B cell (primary cell): ENCODE results near the gene APIP. TPM values are rescaled to one million over a fixed set of nuclear protein-coding genes. Genes with fewer than 3 reads are reported as not detected.

Experiments
- ATAC-seq: fragments of 200-7000 bp; cut with Tn5 transposase; one replicate; pipeline ENCODE4 v1.10.0; 2021; ENCODE audit warnings: low read depth, mild to moderate bottlenecking, moderate number of reproducible peaks, moderate library complexity
- CTCF ChIA-PET: fragments of 350-600 bp; sonication (Branson Sonifier 250); formaldehyde crosslinking; loops from one replicate; lab custom pipeline; 2021; ENCODE audit warnings: antibody characterized with exemption, inconsistent platforms; lab: Charles Lee
- POLR2A ChIA-PET: fragments of 350-600 bp; sonication (Branson Sonifier 250); formaldehyde crosslinking; loops from one replicate; lab custom pipeline; 2021; ENCODE audit warnings: antibody characterized with exemption; lab: Charles Lee
- DNase-seq: peaks from one replicate; pipeline ENCODE4 v3.0.0; 2013
- H2AFZ ChIP-seq: 2 replicates; pipeline ENCODE4 v1.6.1; 2012; ENCODE audit warnings: mild to moderate bottlenecking, low read depth, low read length; ENCODE audit not compliant: insufficient read depth, poor library complexity, severe bottlenecking
- H3K27ac ChIP-seq, 2 donors: 1 replicate in 1 of 2; 2 replicates in 1 of 2; pipeline ENCODE4 v1.5.1; 2012 to 2013; ENCODE audit warnings: low read length in 2 of 2, mild to moderate bottlenecking in 2 of 2, moderate library complexity in 1 of 2
- H3K27me3 ChIP-seq, 4 experiments: fragments of 200-600 bp in 1 of 4; sonication (generic) in 1 of 4; replicated peaks in 1 of 4; 1 replicate in 2 of 4; 2 replicates in 2 of 4; pipeline versions ENCODE4 v1.6.1 to v1.7.0; 2013 to 2016; ENCODE audit warnings: low read length in 3 of 4, mild to moderate bottlenecking in 2 of 4, mixed read lengths in 1 of 4, moderate library complexity in 1 of 4; ENCODE audit not compliant: insufficient read depth in 4 of 4, control insufficient read depth in 3 of 4; ENCODE audit errors: control extremely low read depth in 1 of 4
- H3K36me3 ChIP-seq, 2 experiments: replicated peaks in 1 of 2; 1 replicate in 1 of 2; 2 replicates in 1 of 2; pipeline versions ENCODE4 v1.6.1 to v1.7.1; 2013; ENCODE audit warnings: low read length in 1 of 2; ENCODE audit not compliant: insufficient read depth in 2 of 2, control insufficient read depth in 1 of 2; ENCODE audit errors: control extremely low read depth in 1 of 2, extremely low read depth in 1 of 2
- H3K4me1 ChIP-seq, 2 donors: fragments of 200-600 bp in 1 of 2; sonication (generic) in 1 of 2; 1 replicate in 1 of 2; 2 replicates in 1 of 2; pipeline versions ENCODE4 v1.5.1 to v1.6.1; 2013 to 2017; ENCODE audit warnings: low read length in 2 of 2; ENCODE audit not compliant: control insufficient read depth in 2 of 2, insufficient read depth in 2 of 2
- H3K4me2 ChIP-seq: replicated peaks from 2 replicates; pipeline ENCODE3; 2012; ENCODE audit warnings: mild to moderate bottlenecking, low read depth, low read length; ENCODE audit not compliant: poor library complexity, severe bottlenecking
- H3K4me3 ChIP-seq, 5 experiments: fragments of 200-600 bp in 1 of 5; sonication (generic) in 1 of 5; 1 replicate in 3 of 5; 2 replicates in 2 of 5; pipeline versions ENCODE4 v1.5.1 to v1.7.0; 2011 to 2016; ENCODE audit warnings: low read length in 4 of 5, mild to moderate bottlenecking in 4 of 5, low read depth in 2 of 5, control low read depth in 1 of 5, moderate library complexity in 1 of 5; ENCODE audit not compliant: insufficient read depth in 1 of 5; ENCODE audit errors: control extremely low read depth in 1 of 5, extremely low read depth in 1 of 5
- H3K79me2 ChIP-seq: fragments of 200-600 bp; sonication (generic); one replicate; pipeline ENCODE4 v1.6.0; 2016; ENCODE audit warnings: low read length; ENCODE audit not compliant: control insufficient read depth, insufficient read depth
- H3K9ac ChIP-seq: fragments of 200-600 bp; sonication (generic); 2 replicates; pipeline ENCODE4 v1.6.1; 2017; ENCODE audit warnings: mild to moderate bottlenecking, low read length, moderate library complexity
- H3K9me3 ChIP-seq, 3 donors: one replicate each; pipeline versions ENCODE4 v1.6.1 to v1.7.1; 2013; ENCODE audit warnings: low read length in 2 of 3; ENCODE audit not compliant: control insufficient read depth in 2 of 3, insufficient read depth in 1 of 3; ENCODE audit errors: control extremely low read depth in 1 of 3
- H4K20me1 ChIP-seq: 2 replicates; pipeline ENCODE4 v1.6.0; 2012; ENCODE audit warnings: mild to moderate bottlenecking, low read length; ENCODE audit not compliant: insufficient read depth, control insufficient read depth, poor library complexity, severe bottlenecking
- H3K27ac Mint-ChIP-seq: one replicate; pipeline ENCODE4 v1.8.0; 2021; ENCODE audit warnings: mixed read lengths
- H3K27me3 Mint-ChIP-seq: one replicate; pipeline ENCODE4 v1.8.0; 2021; ENCODE audit warnings: mixed read lengths
- H3K4me1 Mint-ChIP-seq: one replicate; pipeline ENCODE4 v1.8.0; 2021; ENCODE audit warnings: mixed read lengths
- H3K4me3 Mint-ChIP-seq: one replicate; pipeline ENCODE4 v1.8.0; 2021; ENCODE audit warnings: mixed read lengths
- H3K9me3 Mint-ChIP-seq: one replicate; pipeline ENCODE4 v1.8.0; 2022; ENCODE audit warnings: mixed read lengths; ENCODE audit not compliant: insufficient read depth
- CTCF ChIP-seq: fragments of 200-600 bp; IDR thresholded peaks from one replicate; pipeline ENCODE4 v1.8.0; 2022; ENCODE audit warnings: antibody characterized with exemption, mild to moderate bottlenecking
- EZH2 ChIP-seq: IDR thresholded peaks from 2 replicates; pipeline ENCODE4 v1.6.1; 2012; ENCODE audit warnings: borderline replicate concordance, low read depth, mild to moderate bottlenecking, moderate library complexity, low read length; ENCODE audit not compliant: insufficient read depth, poor library complexity, severe bottlenecking
- WGBS: methylation state at CpG from one replicate; pipeline ENCODE4 v1.1.5; 2013; ENCODE audit warnings: missing lambda C conversion rate; ENCODE audit not compliant: insufficient coverage; 5-methylcytosine and 5-hydroxymethylcytosine counted together
- intact Hi-C: fragments of 100-400 bp; cut with micrococcal nuclease; formaldehyde crosslinking; loops from one replicate; pipeline ENCODE4 v1.10.0; 2022
- polyA plus RNA-seq: library from polyadenylated mRNA; depleted of rRNA; stranded (reverse); fragments of >200 nt; gene quantifications from 2 replicates; pipeline ENCODE4 v1.2.3, GENCODE V29; 2012
- total RNA-seq, 2 donors: library from RNA; stranded (reverse); fragments of 120-200 nt in 1 of 2; gene quantifications; 1 replicate in 1 of 2; 2 replicates in 1 of 2; pipeline versions ENCODE4 v1.2.3 to v1.2.4, GENCODE V29; 2013 to 2022

Gene APIP
- total and polyA plus RNA-seq, 2 donors (not counting 1 experiment from before 2014, with no cell fraction given) = 6.1 to 19.4 TPM

- Histone ChIP-seq H3K4me2 (no peak overlapping the region), H3K79me2 (no peaks in the 10 kb centered on the region), H3K27me3 (no peaks in the 10 kb centered on the region), H3K4me1 (no peaks in the 10 kb centered on the region), H3K9me3 (no peaks in the 10 kb centered on the region), H4K20me1 (no peaks in the 10 kb centered on the region), H3K4me3 (no peak overlapping the region), H2AFZ (no peak overlapping the region), H3K36me3 (peaks cover 6 to 7% of the 10 kb centered on the region in 2 experiments), H3K9ac (no peak overlapping the region), H3K27ac (no peak overlapping the region)
- no CpG with 5 or more reads among the region's 5 CpGs for WGBS
- DNase-seq (no peak), ATAC-seq (no peak)
- no peak overlapping the region for H3K4me3 Mint-ChIP-seq
- H3K27me3 Mint-ChIP-seq = no peaks in the 10 kb centered on the region
- no peak for TF ChIP-seq CTCF
- TF ChIP-seq EZH2 = no peak
- H3K4me1 Mint-ChIP-seq = no peaks in the 10 kb centered on the region
- ChIA-PET POLR2A (no interaction called here), CTCF (interaction anchor here (1.2 kb wide), 1 partner anchor 371 kb away, joined by 3 read pairs; no protein-coding TSS in a partner anchor)
- intact Hi-C loops = no loop called here
- H3K9me3 Mint-ChIP-seq = no peaks in the 10 kb centered on the region
- H3K27ac Mint-ChIP-seq = no peak overlapping the region
Measured at GRCh38 chr11:34957206-34957605, 41.0 kb upstream of the APIP start.

- H3K79me2 ChIP-seq = no peaks in the 10 kb centered on the region
- DNase-seq (no peak), ATAC-seq (no peak)
- H3K9ac ChIP-seq = no peak overlapping the region
- CTCF ChIA-PET = interaction anchor here (0.6 kb wide), 2 partner anchors 39 to 438 kb away, joined by 3 read pairs; no protein-coding TSS in a partner anchor
- POLR2A ChIA-PET = no interaction called here
- Mint-ChIP-seq H3K4me1 (no peaks in the 10 kb centered on the region), H3K27ac (no peak overlapping the region), H3K9me3 (no peaks in the 10 kb centered on the region), H3K27me3 (no peaks in the 10 kb centered on the region), H3K4me3 (no peak overlapping the region)
- no peaks in the 10 kb centered on the region for H3K4me1 ChIP-seq
- H2AFZ ChIP-seq = no peak overlapping the region
- WGBS = no CpG with 5 or more reads among the region's 1 CpG
- peaks cover 5% of the 10 kb centered on the region in 2 experiments for H3K36me3 ChIP-seq
- H3K4me3 ChIP-seq = no peak overlapping the region
- TF ChIP-seq CTCF (no peak), EZH2 (no peak)
- H3K27me3 ChIP-seq = no peaks in the 10 kb centered on the region
- H4K20me1 ChIP-seq = no peaks in the 10 kb centered on the region
- intact Hi-C loops = no loop called here
- H3K9me3 ChIP-seq = no peaks in the 10 kb centered on the region
- H3K27ac ChIP-seq = no peak overlapping the region
- no peak overlapping the region for H3K4me2 ChIP-seq
Measured at GRCh38 chr11:34953955-34954354, 37.8 kb upstream of the APIP start.
